Erythroblast (primary cell): ENCODE measurements around the gene YJEFN3.

Experiments used
- GATA1 ChIP-seq: IDR thresholded peaks from 2 replicates; pipeline ENCODE4 v1.6.1; 2011; ENCODE audit warnings: low read depth, mild to moderate bottlenecking, control low read depth, low read length, moderate library complexity
- POLR2A ChIP-seq: IDR thresholded peaks from 2 replicates; pipeline ENCODE4 v1.6.1; 2011; ENCODE audit warnings: mild to moderate bottlenecking, low read length

DNA sequence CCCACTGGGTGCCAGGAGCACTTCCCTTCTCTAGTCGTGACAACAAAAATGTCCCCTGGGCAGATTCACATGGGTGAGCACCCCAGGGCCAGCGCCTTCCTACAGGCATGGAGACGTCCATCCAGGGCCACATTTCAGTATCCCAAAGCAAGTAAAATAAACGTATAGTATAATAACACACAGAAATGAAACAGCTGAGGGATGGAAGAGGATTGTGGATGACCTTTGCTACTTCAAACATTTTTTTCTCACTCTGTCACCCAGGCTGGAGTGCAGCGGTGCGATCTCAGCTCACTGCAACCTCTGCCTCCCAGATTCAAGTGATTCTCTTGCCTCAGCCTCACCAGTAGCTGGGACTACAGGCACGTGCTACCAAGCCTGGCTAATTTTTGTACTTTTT lies 37.6 kb downstream of the YJEFN3 start:
- no peak for TF ChIP-seq POLR2A
- TF ChIP-seq GATA1 = no peak
